H4 (cell line): ENCODE measurements around the gene ACAT1. TPM values are rescaled to one million over a fixed set of nuclear protein-coding genes. Genes with fewer than 3 reads are reported as not detected.
"Not testable (repeated sequence)": the region's sequence is repeated elsewhere in the genome, so short reads cannot be mapped to it uniquely, and the experiment has no call there.

Source experiments
- DNase-seq: peaks from one replicate; pipeline ENCODE4 v3.0.0-alpha.2; 2015; ENCODE audit warnings: low spot score
- total RNA-seq: library from RNA; depleted of rRNA; stranded (reverse); fragments of >200 nt; shearing (Covaris generic); gene quantifications from 2 replicates; pipeline ENCODE4 v1.2.3, GENCODE V29; 2014; rRNA removed

The ACAT1 gene
- total RNA-seq = 138 and 203 TPM in 2 replicates

GRCh38 chr11:108121274-108122155 is at the start of gene ACAT1:
Gene ACAT1, plus strand, starts transcription at chr11:108121567. Its CDS starts 40 bp downstream, at chr11:108121607.
- DNase-seq = peak; percentile 84

- no peak for DNase-seq
Observed at GRCh38 chr11:108084811-108085210, 36.6 kb upstream of the ACAT1 start.

- DNase-seq = no peak
Observed at GRCh38 chr11:108085672-108086071, 35.7 kb upstream of the ACAT1 start.

- no peak for DNase-seq
Observed at GRCh38 chr11:108092134-108092533, 29.2 kb upstream of the ACAT1 start.

GRCh38 chr11:108093128-108093904 is 28.1 kb upstream of the ACAT1 start:
- peak; percentile 56 for DNase-seq

GRCh38 chr11:108097179-108097578 is 24.2 kb upstream of the ACAT1 start:
- no peak for DNase-seq

GRCh38 chr11:108101090-108101775 is 20.1 kb upstream of the ACAT1 start:
- no peak for DNase-seq

GRCh38 chr11:108111126-108111525 is 10.2 kb upstream of the ACAT1 start:
- no peak for DNase-seq

GRCh38 chr11:108112057-108112456 is 9.3 kb upstream of the ACAT1 start:
- DNase-seq = no peak

- DNase-seq = peak; percentile 69
Observed at GRCh38 chr11:108115500-108116140, 5.7 kb upstream of the ACAT1 start.

GRCh38 chr11:108117746-108118371 is 3.5 kb upstream of the ACAT1 start:
- DNase-seq = peak; percentile 38

- DNase-seq = not testable (repeated sequence)
Observed at GRCh38 chr11:108120936-108121273, 462 bp upstream of the ACAT1 start.

GRCh38 chr11:108122166-108122628 is 830 bp downstream of the ACAT1 start:
- no peak for DNase-seq

- no peak for DNase-seq
Observed at GRCh38 chr11:108125096-108125495, 3.7 kb downstream of the ACAT1 start.

GRCh38 chr11:108128772-108129171 is 7.4 kb downstream of the ACAT1 start:
- DNase-seq = no peak

- DNase-seq = no peak
Observed at GRCh38 chr11:108131993-108132392, 10.6 kb downstream of the ACAT1 start.

- DNase-seq = not testable (repeated sequence)
Observed at GRCh38 chr11:108132993-108133538, 11.7 kb downstream of the ACAT1 start.

GRCh38 chr11:108135845-108136544 is 14.6 kb downstream of the ACAT1 start:
- peak; percentile 15 for DNase-seq

- no peak for DNase-seq
Observed at GRCh38 chr11:108137212-108137611, 15.8 kb downstream of the ACAT1 start.

GRCh38 chr11:108142304-108142703 is 20.9 kb downstream of the ACAT1 start:
- DNase-seq = no peak
